GM12892 (cell line): ENCODE measurements around the gene OGDH.

Source experiments
- POLR2A ChIP-seq: IDR thresholded peaks from 2 replicates; pipeline ENCODE4 v1.6.1; 2011; ENCODE audit warnings: low read depth, low read length, control low read depth
- POLR2AphosphoS5 ChIP-seq: IDR thresholded peaks from 2 replicates; pipeline ENCODE4 v1.6.1; 2011; ENCODE audit warnings: low read depth, low read length, control low read depth

- no peak for TF ChIP-seq POLR2A
- TF ChIP-seq POLR2AphosphoS5 = no peak
Measured at GRCh38 chr7:44694766-44695165, 88.3 kb downstream of the OGDH start.
